CD14-positive monocyte (primary cell): Measurements from ENCODE around the gene ENTHD1. TPM values are rescaled to one million over a fixed set of nuclear protein-coding genes. Genes with fewer than 3 reads are reported as not detected.

Source experiments
- DNase-seq, 3 donors: peaks; one replicate each; pipeline ENCODE4 v3.0.0-alpha.2; 2011 to 2022
- H2AFZ ChIP-seq: 2 replicates; pipeline ENCODE4 v1.6.0; 2012; ENCODE audit warnings: mild to moderate bottlenecking, low read depth, low read length, inconsistent platforms; ENCODE audit not compliant: insufficient read depth, poor library complexity, severe bottlenecking
- H3K27ac ChIP-seq, 2 donors: 1 replicate in 1 of 2; 2 replicates in 1 of 2; pipeline ENCODE4 v1.5.1; 2012 to 2013; ENCODE audit warnings: low read length in 2 of 2, control low read depth in 1 of 2, inconsistent platforms in 1 of 2, low read depth in 1 of 2, mild to moderate bottlenecking in 1 of 2
- H3K27me3 ChIP-seq, 2 donors: one replicate each; pipeline versions ENCODE4 v1.6.0 to v1.6.1; 2011 to 2013; ENCODE audit warnings: low read length in 2 of 2; ENCODE audit not compliant: control insufficient read depth in 2 of 2, insufficient read depth in 2 of 2
- H3K36me3 ChIP-seq, 2 donors: replicated peaks in 1 of 2; 1 replicate in 1 of 2; 2 replicates in 1 of 2; pipeline versions ENCODE4 v1.5.1 to v1.6.1; 2012 to 2013; ENCODE audit warnings: low read length in 2 of 2, control low read depth in 1 of 2, inconsistent platforms in 1 of 2, mild to moderate bottlenecking in 1 of 2; ENCODE audit not compliant: insufficient read depth in 2 of 2, control insufficient read depth in 1 of 2
- H3K4me1 ChIP-seq, 2 donors: 1 replicate in 1 of 2; 2 replicates in 1 of 2; pipeline versions ENCODE4 v1.5.1 to v1.6.1; 2012 to 2013; ENCODE audit warnings: low read length in 2 of 2, control low read depth in 1 of 2, inconsistent platforms in 1 of 2, mild to moderate bottlenecking in 1 of 2, moderate library complexity in 1 of 2; ENCODE audit not compliant: insufficient read depth in 2 of 2, control insufficient read depth in 1 of 2
- H3K4me2 ChIP-seq: replicated peaks from 2 replicates; pipeline ENCODE3; 2012; ENCODE audit warnings: low read length, moderate library complexity, mild to moderate bottlenecking; ENCODE audit not compliant: poor library complexity, severe bottlenecking; ENCODE audit errors: extremely low read depth
- H3K4me3 ChIP-seq, 3 experiments: fragments of 200-600 bp in 1 of 3; sonication (generic) in 1 of 3; replicated peaks in 1 of 3; 1 replicate in 2 of 3; 2 replicates in 1 of 3; pipeline ENCODE4 v1.5.1; 2011 to 2013; ENCODE audit warnings: low read length in 3 of 3, mild to moderate bottlenecking in 3 of 3, control low read depth in 2 of 3, low read depth in 2 of 3, inconsistent platforms in 1 of 3, moderate library complexity in 1 of 3
- H3K79me2 ChIP-seq: 2 replicates; pipeline ENCODE4 v1.6.0; 2012; ENCODE audit warnings: mild to moderate bottlenecking, control low read depth, inconsistent platforms, low read length, moderate library complexity; ENCODE audit not compliant: insufficient read depth
- H3K9ac ChIP-seq: 2 replicates; pipeline ENCODE4 v1.6.0; 2017; ENCODE audit warnings: low read length, mild to moderate bottlenecking; ENCODE audit not compliant: insufficient read depth, poor library complexity, severe bottlenecking
- H3K9me3 ChIP-seq, 2 donors: replicated peaks in 1 of 2; 1 replicate in 1 of 2; 2 replicates in 1 of 2; pipeline versions ENCODE4 v1.5.1 to v1.6.1; 2012 to 2013; ENCODE audit warnings: low read length in 2 of 2, control low read depth in 1 of 2; ENCODE audit not compliant: control insufficient read depth in 1 of 2, insufficient read depth in 1 of 2
- H4K20me1 ChIP-seq: 2 replicates; pipeline ENCODE4 v1.6.0; 2012; ENCODE audit warnings: mild to moderate bottlenecking, low read length, control low read depth, moderate library complexity; ENCODE audit not compliant: insufficient read depth
- H3K27ac Mint-ChIP-seq, 7 donors: one replicate each; pipeline ENCODE4 v1.8.0; 2020; ENCODE audit warnings: mild to moderate bottlenecking in 7 of 7, mixed read lengths in 7 of 7, moderate library complexity in 6 of 7, inconsistent platforms in 2 of 7
- H3K27me3 Mint-ChIP-seq, 3 donors: one replicate each; pipeline ENCODE4 v1.8.0; 2021 to 2022; ENCODE audit warnings: low read depth in 3 of 3, mild to moderate bottlenecking in 3 of 3, mixed read lengths in 3 of 3, moderate library complexity in 3 of 3, inconsistent platforms in 1 of 3
- H3K36me3 Mint-ChIP-seq, 2 donors: one replicate each; pipeline ENCODE4 v1.8.0; 2020; ENCODE audit warnings: mixed read lengths in 2 of 2, inconsistent platforms in 1 of 2, mild to moderate bottlenecking in 1 of 2
- H3K4me1 Mint-ChIP-seq: one replicate; pipeline ENCODE4 v1.8.0; 2020; ENCODE audit warnings: mild to moderate bottlenecking, mixed read lengths
- H3K4me3 Mint-ChIP-seq, 2 donors: one replicate each; pipeline ENCODE4 v1.8.0; 2020; ENCODE audit warnings: mild to moderate bottlenecking in 2 of 2, mixed read lengths in 2 of 2, moderate library complexity in 1 of 2
- H3K9me3 Mint-ChIP-seq, 7 donors: one replicate each; pipeline ENCODE4 v1.8.0; 2020 to 2022; ENCODE audit warnings: mixed read lengths in 7 of 7, mild to moderate bottlenecking in 6 of 7, moderate library complexity in 6 of 7, inconsistent platforms in 2 of 7
- CTCF ChIP-seq: fragments of 200-600 bp; IDR thresholded peaks from one replicate; pipeline ENCODE4 v1.8.0; 2022; ENCODE audit warnings: antibody characterized with exemption, mild to moderate bottlenecking
- WGBS: methylation state at CpG from one replicate; pipeline ENCODE4 v1.1.5; 2013; ENCODE audit warnings: missing lambda C conversion rate; ENCODE audit not compliant: insufficient coverage; 5-methylcytosine and 5-hydroxymethylcytosine counted together
- intact Hi-C, 2 donors: fragments of 100-400 bp; cut with micrococcal nuclease; formaldehyde crosslinking; loops; one replicate each; pipeline versions ENCODE4 v1.15.0 to v1.15.1; 2023
- polyA plus RNA-seq, 3 donors: library from polyadenylated mRNA; depleted of rRNA in 1 of 3; unstranded in 2 of 3; stranded (reverse) in 1 of 3; fragments of 300-500 nt in 2 of 3; fragments of >200 nt in 1 of 3; fragmentation: Illumina TruSeq in 2 of 3; gene quantifications; 1 replicate in 2 of 3; 2 replicates in 1 of 3; pipeline ENCODE4 v1.2.3, GENCODE V29; 2012 to 2021

ENTHD1 gene
- polyA plus RNA-seq, 3 donors = not detected

DNA sequence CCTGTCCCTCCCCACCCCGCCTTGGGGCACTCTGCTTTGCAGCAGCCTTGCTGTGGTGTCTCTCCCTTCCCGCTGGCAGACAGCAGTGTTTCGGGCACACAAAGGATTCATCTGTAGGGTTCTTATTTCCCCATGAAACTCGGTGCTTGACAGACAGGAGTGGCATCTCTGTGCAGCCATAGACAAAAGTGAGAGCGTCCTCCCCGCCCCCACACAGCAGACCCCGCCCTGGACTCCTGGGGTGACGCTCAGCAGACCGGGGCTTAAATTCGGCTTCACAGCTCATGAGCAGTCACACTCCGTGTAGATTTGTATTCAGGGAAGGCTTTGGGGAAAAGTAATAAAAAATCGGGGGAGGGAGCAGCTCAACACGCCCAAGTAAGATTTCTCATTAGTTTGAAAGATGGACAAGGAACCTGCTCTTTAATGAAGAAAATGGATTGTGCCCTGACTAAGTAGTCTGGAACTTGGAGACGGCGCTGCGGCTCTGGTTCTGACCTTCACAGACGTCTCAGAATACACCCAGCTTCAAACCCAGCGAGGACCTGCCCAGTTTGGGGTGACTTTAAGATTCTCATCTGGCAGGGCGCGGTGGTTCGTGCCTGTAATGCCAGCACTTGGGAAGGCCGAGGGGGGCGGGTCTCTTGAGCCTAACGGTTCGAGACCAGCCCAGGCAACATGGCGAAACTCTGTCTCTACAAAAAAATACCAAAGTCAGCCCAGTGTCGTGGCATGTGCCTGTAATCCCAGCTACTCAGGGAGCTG lies 187.0 kb downstream of the ENTHD1 start:
- Histone ChIP-seq H3K9ac (no peak overlapping the region), H4K20me1 (no peaks in the 10 kb centered on the region), H3K27ac (no peak overlapping the region), H3K4me3 (no peak overlapping the region), H3K4me1 (no peaks in the 10 kb centered on the region), H3K9me3 (no peaks in the 10 kb centered on the region), H2AFZ (no peak overlapping the region), H3K79me2 (no peaks in the 10 kb centered on the region), H3K27me3 (peaks cover 0 to 2% of the 10 kb centered on the region in 2 donors), H3K36me3 (no peaks in the 10 kb centered on the region), H3K4me2 (no peak overlapping the region)
- Mint-ChIP-seq H3K36me3 (no peaks in the 10 kb centered on the region), H3K4me1 (no peaks in the 10 kb centered on the region), H3K27me3 (peaks cover 4 to 7% (median 6%) of the 10 kb centered on the region in 3 donors), H3K4me3 (no peak overlapping the region), H3K9me3 (peaks cover 0 to 2% (median 0%) of the 10 kb centered on the region in 7 donors), H3K27ac (peak overlapping the region in 1 of 7 donors; percentile 69)
- intact Hi-C loops = no loop called here
- 87% methylated on average over 19 of the region's 27 CpGs for WGBS
- DNase-seq = no peak
- no peak for TF ChIP-seq CTCF

DNA sequence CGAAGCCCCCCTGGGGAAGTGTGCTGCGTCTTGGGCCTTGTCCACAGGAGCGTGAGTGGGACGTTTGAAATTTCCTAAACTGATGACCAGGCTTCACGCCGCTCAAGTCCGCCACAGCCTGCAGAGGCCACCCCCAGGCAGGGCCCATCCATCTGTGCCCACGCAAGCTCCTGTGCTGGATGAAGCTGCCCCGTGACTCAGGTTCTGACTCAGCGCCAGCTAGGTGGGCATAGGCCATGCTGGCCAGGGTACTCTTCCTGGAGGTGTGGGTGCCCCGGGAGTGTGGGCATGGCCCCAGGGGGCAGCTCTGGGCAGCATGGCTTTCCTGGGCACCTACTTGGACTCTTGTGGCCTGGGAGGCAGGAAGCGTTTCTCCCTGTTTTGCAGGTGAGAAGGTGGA lies 188.2 kb downstream of the ENTHD1 start:
- H3K9me3 ChIP-seq = no peaks in the 10 kb centered on the region
- H3K27me3 Mint-ChIP-seq = peaks cover 4 to 8% (median 5%) of the 10 kb centered on the region in 3 donors
- no peaks in the 10 kb centered on the region for H3K4me1 ChIP-seq
- H3K36me3 Mint-ChIP-seq = no peaks in the 10 kb centered on the region
- no peaks in the 10 kb centered on the region for H3K79me2 ChIP-seq
- H3K4me3 ChIP-seq = no peak overlapping the region
- intact Hi-C loops = no loop called here
- no peak for DNase-seq
- 93% methylated on average over 12 of the region's 12 CpGs for WGBS
- H3K27me3 ChIP-seq = no peaks in the 10 kb centered on the region
- H4K20me1 ChIP-seq = no peaks in the 10 kb centered on the region
- peaks cover 0 to 2% (median 0%) of the 10 kb centered on the region in 7 donors for H3K9me3 Mint-ChIP-seq
- TF ChIP-seq CTCF = no peak
- no peak overlapping the region for H3K4me2 ChIP-seq
- no peaks in the 10 kb centered on the region for H3K4me1 Mint-ChIP-seq
- H3K27ac Mint-ChIP-seq = peak overlapping the region in 1 of 7 donors; percentile 42
- no peak overlapping the region for H3K4me3 Mint-ChIP-seq
- H3K9ac ChIP-seq = no peak overlapping the region
- no peak overlapping the region for H2AFZ ChIP-seq
- no peak overlapping the region for H3K27ac ChIP-seq
- H3K36me3 ChIP-seq = no peaks in the 10 kb centered on the region
